ENCODE measurements around the gene RHOH.
"Not testable (repeated sequence)": the region's sequence is repeated elsewhere in the genome, so short reads cannot be mapped to it uniquely, and the experiment has no call there.

The RHOH gene

GRCh38 chr4:40196724-40197281 lies at the start of gene RHOH:
RHOH (plus strand) TSS chr4:40197031; CDS start chr4:40243387, 46,356 bp downstream.
- DNase-seq, result no peak

GRCh38 chr4:40147490-40147889 lies 49.3 kb upstream of the RHOH start:
- DNase-seq, result not testable (repeated sequence)

- peak; percentile 51 for DNase-seq
Observed at GRCh38 chr4:40149960-40150385, 46.9 kb upstream of the RHOH start.

- no peak for DNase-seq
Observed at GRCh38 chr4:40150932-40151331, 45.9 kb upstream of the RHOH start.

- no peak for DNase-seq
Observed at GRCh38 chr4:40152637-40153036, 44.2 kb upstream of the RHOH start.

GRCh38 chr4:40157436-40157835 lies 39.4 kb upstream of the RHOH start:
- DNase-seq, result no peak

GRCh38 chr4:40160258-40160657 lies 36.6 kb upstream of the RHOH start:
- DNase-seq, result no peak

GRCh38 chr4:40164459-40164858 lies 32.4 kb upstream of the RHOH start:
- no peak for DNase-seq

- DNase-seq, result no peak
Observed at GRCh38 chr4:40165916-40166315, 30.9 kb upstream of the RHOH start.

- DNase-seq, result no peak
Observed at GRCh38 chr4:40168070-40168469, 28.8 kb upstream of the RHOH start.

- no peak for DNase-seq
Observed at GRCh38 chr4:40170588-40170987, 26.2 kb upstream of the RHOH start.

GRCh38 chr4:40173470-40173875 lies 23.4 kb upstream of the RHOH start:
- no peak for DNase-seq

- DNase-seq, result no peak
Observed at GRCh38 chr4:40176602-40177001, 20.2 kb upstream of the RHOH start.

GRCh38 chr4:40177591-40177990 lies 19.2 kb upstream of the RHOH start:
- DNase-seq, result no peak

- DNase-seq, result no peak
Observed at GRCh38 chr4:40178672-40179071, 18.2 kb upstream of the RHOH start.

GRCh38 chr4:40179360-40179759 lies 17.5 kb upstream of the RHOH start:
- DNase-seq, result no peak

GRCh38 chr4:40180356-40180755 lies 16.5 kb upstream of the RHOH start:
- DNase-seq, result no peak

GRCh38 chr4:40182001-40182400 lies 14.8 kb upstream of the RHOH start:
- DNase-seq, result no peak

- no peak for DNase-seq
Observed at GRCh38 chr4:40182954-40183353, 13.9 kb upstream of the RHOH start.

- DNase-seq, result no peak
Observed at GRCh38 chr4:40183615-40184411, 13.0 kb upstream of the RHOH start.

GRCh38 chr4:40185830-40186664 lies 10.8 kb upstream of the RHOH start:
- no peak for DNase-seq

- no peak for DNase-seq
Observed at GRCh38 chr4:40186665-40187014, 10.2 kb upstream of the RHOH start.

- DNase-seq, result no peak
Observed at GRCh38 chr4:40187386-40187906, 9.4 kb upstream of the RHOH start.

- peak; percentile 84 for DNase-seq
Observed at GRCh38 chr4:40190019-40190418, 6.8 kb upstream of the RHOH start.

All from NCI-H2029 (cell line).